22Rv1 (cell line): Measurements from ENCODE around the gene GALR3.

Source experiments
- CTCF ChIP-seq: fragments of 450-650 bp; IDR thresholded peaks from 2 replicates; pipeline ENCODE4 v1.5.1; 2017; ENCODE audit warnings: mild to moderate bottlenecking
- ZFX ChIP-seq: fragments of 450-650 bp; IDR thresholded peaks from 2 replicates; pipeline ENCODE4 v1.6.1; 2017; ENCODE audit warnings: antibody characterized with exemption, borderline replicate concordance

GRCh38 chr22:37849089-37849751 lies 26.0 kb downstream of the GALR3 start, which contains the start of gene EIF3L:
- TF ChIP-seq CTCF, result no peak
- no peak for TF ChIP-seq ZFX
